Peyer's patch (tissue), 4 donors: Measurements from ENCODE around the gene LAMP5. TPM values are rescaled to one million over a fixed set of nuclear protein-coding genes. Genes with fewer than 3 reads are reported as not detected.

Experiments
- DNase-seq, 3 donors: peaks; one replicate each; pipeline ENCODE4 v3.0.0-alpha.2; 2017 to 2019
- H3K27ac ChIP-seq, 4 donors: fragments of 200-600 bp; sonication (generic); one replicate each; pipeline ENCODE4 v1.5.1; 2016 to 2019
- H3K27me3 ChIP-seq, 2 donors: fragments of 200-600 bp; sonication (generic); one replicate each; pipeline ENCODE4 v1.5.1; 2019
- H3K36me3 ChIP-seq, 3 donors: fragments of 200-600 bp; sonication (generic); one replicate each; pipeline ENCODE4 v1.5.1; 2016 to 2019
- H3K4me1 ChIP-seq, 4 donors: fragments of 200-600 bp; sonication (generic); one replicate each; pipeline ENCODE4 v1.5.1; 2016 to 2019
- H3K4me3 ChIP-seq, 4 donors: fragments of 200-600 bp; sonication (generic); 1 replicate in 3 of 4; 2 replicates in 1 of 4; pipeline ENCODE4 v1.5.1; 2016 to 2019; ENCODE audit warnings: mild to moderate bottlenecking in 1 of 4
- H3K9me3 ChIP-seq, 4 donors: fragments of 200-600 bp; sonication (generic); one replicate each; pipeline ENCODE4 v1.5.1; 2016 to 2019; ENCODE audit warnings: mild to moderate bottlenecking in 1 of 4
- POLR2A ChIP-seq, 2 donors: fragments of 450-650 bp; IDR thresholded peaks; one replicate each; pipeline ENCODE4 v1.5.1; 2017; ENCODE audit warnings: antibody characterized with exemption in 2 of 2, mild to moderate bottlenecking in 2 of 2, moderate library complexity in 2 of 2
- total RNA-seq, 4 donors: library from RNA; depleted of rRNA; stranded (reverse); fragments of >200 nt; gene quantifications; one replicate each; pipeline ENCODE4 v1.1.0, GENCODE V29; 2016
- TF ChIP-seq, protein P1 (sequence below), 6 experiments: fragments of 450-650 bp in 4 of 6; fragments of 200-600 bp in 2 of 6; sonication (generic) in 1 of 6; IDR thresholded peaks; one replicate each; pipeline ENCODE4 v1.5.1; 2017 to 2019; ENCODE audit warnings: antibody characterized with exemption in 6 of 6, mild to moderate bottlenecking in 3 of 6, moderate library complexity in 1 of 6

LAMP5 gene
- total RNA-seq, 4 donors from 2014 or later: not detected

DNA sequence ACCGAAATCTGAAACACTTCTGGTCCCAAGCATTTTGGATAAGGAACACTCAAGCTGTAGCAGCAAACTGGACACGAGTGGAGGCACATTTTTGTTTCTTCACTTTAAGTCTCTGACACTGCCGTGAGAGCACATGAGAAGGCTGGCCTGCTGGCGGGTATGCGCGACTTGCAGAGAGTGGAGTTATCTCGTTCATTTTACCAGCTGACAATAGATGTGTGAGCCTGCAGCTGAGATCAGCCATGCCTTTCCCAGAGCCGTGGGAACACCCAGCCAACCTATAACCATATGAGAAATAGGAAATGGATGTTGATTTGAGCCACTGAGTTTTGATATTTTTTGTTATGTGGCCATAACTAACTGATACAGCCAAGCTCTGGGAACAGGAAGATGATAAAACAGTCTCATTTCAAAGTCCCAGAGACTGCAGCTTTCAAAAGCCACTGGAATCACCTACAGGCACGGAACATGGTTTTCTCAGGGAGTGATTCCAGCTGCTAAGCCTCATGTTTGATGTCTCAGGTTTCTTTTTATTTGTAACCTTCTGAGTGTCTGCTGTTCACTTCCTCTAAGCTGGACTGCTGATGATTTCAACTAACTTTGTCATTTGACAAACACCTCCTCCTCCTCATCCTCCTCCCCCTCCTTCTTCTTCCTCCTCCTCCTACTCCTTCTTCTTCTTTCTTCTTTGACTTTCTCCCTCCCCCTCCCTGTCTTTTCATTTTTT is 28.6 kb upstream of the LAMP5 start:
- H3K27ac ChIP-seq: no peak overlapping the region
- no peaks in the 10 kb centered on the region for H3K9me3 ChIP-seq
- no peaks in the 10 kb centered on the region for H3K36me3 ChIP-seq
- no peaks in the 10 kb centered on the region for H3K4me1 ChIP-seq
- no peaks in the 10 kb centered on the region for H3K27me3 ChIP-seq
- no peak overlapping the region for H3K4me3 ChIP-seq
- no peak for DNase-seq
- no peak for TF ChIP-seq POLR2A (IDR thresholded peaks at IDR 0.05)
- TF ChIP-seq, protein P1, sequence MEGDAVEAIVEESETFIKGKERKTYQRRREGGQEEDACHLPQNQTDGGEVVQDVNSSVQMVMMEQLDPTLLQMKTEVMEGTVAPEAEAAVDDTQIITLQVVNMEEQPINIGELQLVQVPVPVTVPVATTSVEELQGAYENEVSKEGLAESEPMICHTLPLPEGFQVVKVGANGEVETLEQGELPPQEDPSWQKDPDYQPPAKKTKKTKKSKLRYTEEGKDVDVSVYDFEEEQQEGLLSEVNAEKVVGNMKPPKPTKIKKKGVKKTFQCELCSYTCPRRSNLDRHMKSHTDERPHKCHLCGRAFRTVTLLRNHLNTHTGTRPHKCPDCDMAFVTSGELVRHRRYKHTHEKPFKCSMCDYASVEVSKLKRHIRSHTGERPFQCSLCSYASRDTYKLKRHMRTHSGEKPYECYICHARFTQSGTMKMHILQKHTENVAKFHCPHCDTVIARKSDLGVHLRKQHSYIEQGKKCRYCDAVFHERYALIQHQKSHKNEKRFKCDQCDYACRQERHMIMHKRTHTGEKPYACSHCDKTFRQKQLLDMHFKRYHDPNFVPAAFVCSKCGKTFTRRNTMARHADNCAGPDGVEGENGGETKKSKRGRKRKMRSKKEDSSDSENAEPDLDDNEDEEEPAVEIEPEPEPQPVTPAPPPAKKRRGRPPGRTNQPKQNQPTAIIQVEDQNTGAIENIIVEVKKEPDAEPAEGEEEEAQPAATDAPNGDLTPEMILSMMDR (IDR thresholded peaks at IDR 0.05): no peak

DNA sequence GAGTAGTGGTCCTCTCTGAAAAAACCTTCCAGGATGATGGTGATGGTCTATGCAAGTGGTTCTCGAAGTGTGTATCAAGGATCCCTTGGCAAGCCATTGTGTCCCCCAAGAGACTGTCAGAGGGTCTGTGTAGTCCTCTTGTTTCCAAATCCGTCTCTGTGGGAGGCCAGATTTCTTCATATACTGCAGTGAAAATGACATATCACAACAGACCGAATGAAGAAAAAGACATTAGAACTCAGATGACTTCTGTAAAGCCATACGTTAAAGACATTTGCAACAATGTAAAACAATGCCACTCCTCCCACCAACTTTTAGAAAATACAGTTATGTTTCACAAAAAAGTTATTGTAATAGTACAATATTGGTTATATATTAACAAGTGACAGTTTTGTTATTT is 27.2 kb upstream of the LAMP5 start:
- Histone ChIP-seq H3K27ac (no peak overlapping the region), H3K36me3 (no peaks in the 10 kb centered on the region), H3K4me3 (no peak overlapping the region), H3K4me1 (no peaks in the 10 kb centered on the region), H3K9me3 (no peaks in the 10 kb centered on the region), H3K27me3 (no peaks in the 10 kb centered on the region)
- TF ChIP-seq POLR2A (IDR thresholded peaks at IDR 0.05): no peak
- TF ChIP-seq, protein P1 (IDR thresholded peaks at IDR 0.05): no peak
- DNase-seq: no peak

DNA sequence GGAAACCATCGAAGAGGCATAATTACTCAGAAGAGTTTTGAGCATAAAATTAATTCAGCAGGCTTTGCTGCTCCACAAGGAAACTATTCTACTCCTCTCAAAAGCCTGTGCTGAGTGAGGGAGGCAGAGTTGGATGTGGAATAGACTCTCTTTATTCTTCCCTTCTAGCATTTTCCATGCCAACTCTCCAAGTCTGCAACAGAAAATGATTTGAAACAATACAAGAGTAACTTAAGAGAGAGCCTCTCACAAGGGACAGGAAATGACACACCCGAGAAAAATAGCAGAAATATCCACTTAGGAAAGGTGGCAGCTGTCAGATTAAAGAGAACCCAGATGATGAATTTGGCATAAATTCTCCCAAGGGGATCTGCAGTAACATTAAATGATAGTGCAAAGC is 26.3 kb upstream of the LAMP5 start:
- H3K27me3 ChIP-seq: no peaks in the 10 kb centered on the region
- DNase-seq: no peak
- no peak overlapping the region for H3K4me3 ChIP-seq
- no peaks in the 10 kb centered on the region for H3K9me3 ChIP-seq
- H3K36me3 ChIP-seq: no peaks in the 10 kb centered on the region
- H3K4me1 ChIP-seq: no peaks in the 10 kb centered on the region
- no peak for TF ChIP-seq POLR2A (IDR thresholded peaks at IDR 0.05)
- TF ChIP-seq, protein P1 (IDR thresholded peaks at IDR 0.05): no peak
- H3K27ac ChIP-seq: no peak overlapping the region

DNA sequence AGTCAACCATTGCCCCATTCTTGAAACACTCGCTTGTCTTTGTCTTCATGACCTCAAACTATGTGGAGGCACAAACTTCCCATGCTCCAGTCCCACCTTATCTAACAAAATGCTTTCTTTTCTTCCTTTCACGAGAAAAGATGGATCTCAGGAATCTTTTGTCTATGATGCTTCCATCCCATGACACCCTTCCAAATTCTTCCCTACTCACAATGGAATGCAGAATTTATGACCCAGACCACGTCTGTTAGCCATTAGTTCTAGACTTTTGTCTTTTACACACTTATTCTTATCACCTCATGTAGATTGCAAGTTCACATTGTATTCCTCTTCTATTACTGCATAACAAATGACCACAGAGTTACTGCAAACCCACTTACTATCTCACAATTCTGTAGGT is 24.2 kb upstream of the LAMP5 start:
- no peak for DNase-seq
- H3K4me1 ChIP-seq: no peaks in the 10 kb centered on the region
- H3K4me3 ChIP-seq: no peak overlapping the region
- no peak for TF ChIP-seq POLR2A (IDR thresholded peaks at IDR 0.05)
- TF ChIP-seq, protein P1 (IDR thresholded peaks at IDR 0.05): no peak
- no peak overlapping the region for H3K27ac ChIP-seq
- H3K27me3 ChIP-seq: no peaks in the 10 kb centered on the region
- no peaks in the 10 kb centered on the region for H3K9me3 ChIP-seq
- H3K36me3 ChIP-seq: no peaks in the 10 kb centered on the region

DNA sequence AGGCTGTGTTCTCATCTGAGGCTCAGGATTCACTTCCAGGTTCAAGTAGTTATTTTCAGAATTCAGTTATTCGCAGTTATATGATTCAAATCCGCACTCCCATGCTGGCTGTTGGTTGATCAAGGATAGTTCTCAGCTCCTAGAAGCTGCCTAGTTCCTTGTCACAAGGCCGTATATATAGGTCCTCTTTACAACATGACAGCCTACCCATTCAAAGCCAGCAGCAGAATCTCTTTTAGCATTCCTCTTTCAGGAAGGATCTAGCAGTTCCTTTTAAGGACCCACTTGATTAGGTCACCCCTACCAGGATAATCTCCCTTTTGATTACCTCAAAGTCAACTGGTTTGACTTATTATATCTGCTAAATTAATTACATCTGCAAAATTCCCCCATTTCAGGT is 23.8 kb upstream of the LAMP5 start:
- DNase-seq: no peak
- TF ChIP-seq POLR2A (IDR thresholded peaks at IDR 0.05): no peak
- TF ChIP-seq, protein P1 (IDR thresholded peaks at IDR 0.05): no peak
- Histone ChIP-seq H3K4me3 (no peak overlapping the region), H3K27ac (no peak overlapping the region), H3K9me3 (no peaks in the 10 kb centered on the region), H3K4me1 (no peaks in the 10 kb centered on the region), H3K27me3 (no peaks in the 10 kb centered on the region), H3K36me3 (no peaks in the 10 kb centered on the region)
